ENCODE measurements around the gene OSTN. TPM values are rescaled to one million over a fixed set of nuclear protein-coding genes. Genes with fewer than 3 reads are reported as not detected.

OSTN gene
- total and polyA plus RNA-seq, 2 of the 13 experiments (the other 11 are each of a cell fraction or from before 2014, with no cell fraction given) = not detected

GRCh38 chr3:191263365-191263764, 64.3 kb downstream of the OSTN start (continued):
- TF ChIP-seq ZBTB39 (CRISPR knock-in tag; IDR thresholded peaks at IDR 0.05) (no peak), ZNF547 (CRISPR knock-in tag; IDR thresholded peaks at IDR 0.05) (no peak), MEIS1 (CRISPR knock-in tag; IDR thresholded peaks at IDR 0.05; ENCODE audit: borderline replicate concordance) (no peak), ATF5 (CRISPR knock-in tag; IDR thresholded peaks at IDR 0.05; ENCODE audit: low read depth) (no peak), POLR2G (IDR thresholded peaks at IDR 0.05; ENCODE audit: low read depth, low read length) (no peak), MTF1 (CRISPR knock-in tag; IDR thresholded peaks at IDR 0.05) (no peak), ZNF251 (CRISPR knock-in tag; IDR thresholded peaks at IDR 0.05) (no peak), SMC3 (IDR thresholded peaks at IDR 0.05; ENCODE audit: low read length) (no peak), ZBTB40 (IDR thresholded peaks at IDR 0.05) (no peak), ZBTB40 (CRISPR knock-in tag; IDR thresholded peaks at IDR 0.05) (no peak), ZNF17 (CRISPR knock-in tag; IDR thresholded peaks at IDR 0.05) (no peak)

Data from HepG2 (cell line).